ENCODE data around the gene MTG2. TPM values are rescaled to one million over a fixed set of nuclear protein-coding genes. Genes with fewer than 3 reads are reported as not detected.

MTG2 gene
- total RNA-seq, 6 experiments from 2014 or later, result 27.0 to 45.6 (median 31.8) TPM

GRCh38 chr20:62217913-62218773 lies 35.3 kb downstream of the MTG2 start:
- no peaks in the 10 kb centered on the region for H3K9me3 ChIP-seq
- peaks cover 0 to 9% (median 0%) of the 10 kb centered on the region in 4 donors for H3K4me1 ChIP-seq
- no peaks in the 10 kb centered on the region for H3K36me3 ChIP-seq
- no peak for TF ChIP-seq CTCF (IDR thresholded peaks at IDR 0.05)
- TF ChIP-seq POLR2A (IDR thresholded peaks at IDR 0.05), result no peak
- H3K27ac ChIP-seq, result no peak overlapping the region
- no peak for ATAC-seq
- whole genome bisulfite sequencing (ENCODE audit: insufficient coverage, low coverage, low lambda C conversion rate, missing lambda C conversion rate), result 35% methylated on average over 8 of the region's 38 CpGs
- intact Hi-C loops (cut with DNase I), result no loop called here
- no peak for DNase-seq
- no peak overlapping the region for H3K4me3 ChIP-seq
- peaks cover 0 to 13% of the 10 kb centered on the region in 2 donors for H3K27me3 ChIP-seq

DNA sequence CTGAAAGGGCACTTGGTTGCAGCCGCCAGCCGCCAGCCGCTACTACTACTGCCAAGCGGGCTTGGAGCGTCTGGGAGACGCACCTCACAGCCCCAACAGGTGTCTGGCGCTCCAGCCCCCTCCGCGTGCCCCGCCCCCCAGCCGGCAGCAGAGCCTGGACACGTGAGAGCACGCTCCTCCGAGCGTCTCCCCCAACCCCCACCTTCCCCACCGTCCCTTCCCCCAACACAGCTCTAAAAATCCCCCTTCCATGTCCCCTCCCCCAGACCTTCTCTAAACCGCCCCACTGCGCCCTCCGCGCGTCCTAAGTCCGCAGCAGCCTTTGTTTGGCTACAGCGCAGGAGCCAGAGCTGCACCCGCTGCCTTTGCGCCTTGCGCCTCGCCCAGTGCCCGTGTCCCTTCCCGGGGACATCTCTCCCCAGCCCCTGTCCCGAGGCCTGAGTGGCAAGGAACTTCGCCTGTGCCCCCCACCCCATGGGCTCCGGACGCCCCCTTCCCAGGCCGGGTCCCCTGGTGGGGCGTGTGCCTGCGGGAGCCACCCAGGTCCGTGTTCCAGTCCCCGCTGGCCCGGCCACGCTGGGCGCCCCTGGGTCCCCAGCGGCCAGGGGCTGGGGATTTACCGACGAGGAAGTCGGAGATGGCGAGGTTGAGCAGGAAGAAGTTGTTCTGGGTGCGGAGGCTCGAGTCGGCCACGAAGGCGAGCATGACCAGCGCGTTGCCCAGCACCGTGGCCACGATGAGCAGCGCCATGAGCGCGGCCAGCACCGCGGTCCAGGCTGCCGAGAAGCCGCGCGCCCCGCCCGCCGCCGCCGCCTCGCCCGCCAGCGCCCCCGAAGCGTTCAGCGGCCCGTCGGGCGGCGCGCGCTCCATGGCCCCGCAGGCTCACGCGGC lies 36.5 kb downstream of the MTG2 start:
- intact Hi-C loops (cut with DNase I), result no loop called here
- no peak for ATAC-seq
- TF ChIP-seq CTCF (IDR thresholded peaks at IDR 0.05) (no peak), POLR2A (IDR thresholded peaks at IDR 0.05) (no peak)

DNA sequence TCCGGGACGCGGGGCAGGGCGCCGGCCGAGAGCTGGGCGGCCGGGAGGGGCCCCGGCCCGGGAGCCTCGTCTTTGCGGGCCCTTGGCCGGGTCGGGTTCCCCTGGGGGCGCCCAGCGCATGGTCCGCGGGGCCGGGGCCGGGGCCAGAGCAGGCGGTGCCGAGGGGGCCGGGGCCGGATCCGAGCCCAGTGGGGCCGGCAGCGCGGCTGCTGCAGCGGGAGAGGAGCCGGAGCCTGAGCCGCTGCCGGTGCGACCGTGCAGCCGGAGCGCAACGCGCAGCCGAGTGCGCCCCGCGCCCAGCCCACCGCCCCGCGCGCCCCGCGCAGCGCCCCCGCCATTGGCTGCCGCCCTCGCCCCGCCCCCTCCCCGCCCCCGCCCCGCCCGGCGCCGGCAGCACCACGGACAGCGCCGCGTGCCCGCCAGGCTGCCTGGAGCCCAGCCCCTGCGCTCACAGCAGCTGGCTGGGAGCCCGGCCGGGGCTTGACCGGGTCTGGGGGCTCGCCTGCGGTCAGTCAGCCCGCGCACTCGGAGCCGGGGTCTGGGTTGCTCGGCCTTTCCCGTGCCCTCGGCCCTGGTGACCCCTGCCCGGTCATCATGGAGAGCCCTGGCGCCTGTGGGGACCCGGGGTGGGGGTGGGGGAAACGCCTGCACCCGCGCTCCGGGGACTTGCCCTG lies 37.3 kb downstream of the MTG2 start, which contains the start of gene HRH3:
Gene HRH3, minus strand, starts transcription at position 287 of the 674 bp plus-strand sequence. CDS start 308 bp downstream, outside the sequence.
- WGBS (ENCODE audit: insufficient coverage, low coverage, low lambda C conversion rate, missing lambda C conversion rate), result no CpG with 5 or more reads among the region's 84 CpGs
- peak in 1 of 3 donors; percentile 50 for DNase-seq

More for the DNA sequence above, 36.5 kb downstream of the MTG2 start:
- Histone ChIP-seq H3K27ac (no peak overlapping the region), H3K4me1 (peaks cover 0 to 9% (median 0%) of the 10 kb centered on the region in 4 donors), H3K9me3 (no peaks in the 10 kb centered on the region), H3K4me3 (peak overlapping the region in 1 of 3 donors; percentile 52), H3K36me3 (no peaks in the 10 kb centered on the region), H3K27me3 (peaks cover 0 to 13% of the 10 kb centered on the region in 2 donors)
- WGBS (ENCODE audit: insufficient coverage, low coverage, low lambda C conversion rate, missing lambda C conversion rate), result 14% methylated on average over 16 of the region's 84 CpGs
- no peak for DNase-seq

More for the DNA sequence above, 37.3 kb downstream of the MTG2 start, which contains the start of gene HRH3:
- peaks cover 0 to 9% (median 0%) of the 10 kb centered on the region in 4 donors for H3K4me1 ChIP-seq
- no peak within 1 kb of the TSS for H3K27ac ChIP-seq
- H3K4me3 ChIP-seq, result peak within 1 kb of the TSS in 1 of 3 donors; percentile 52
- no peaks in the 10 kb centered on the region for H3K36me3 ChIP-seq
- ATAC-seq, result peak; percentile 58 to 84 (median 74)
- peaks cover 0 to 13% of the 10 kb centered on the region in 2 donors for H3K27me3 ChIP-seq
- intact Hi-C loops (cut with DNase I), result no loop called here
- TF ChIP-seq POLR2A (IDR thresholded peaks at IDR 0.05) (no peak), CTCF (IDR thresholded peaks at IDR 0.05) (no peak)
- no peaks in the 10 kb centered on the region for H3K9me3 ChIP-seq
